ENCODE results near the gene NEUROD2. TPM values are rescaled to one million over a fixed set of nuclear protein-coding genes. Genes with fewer than 3 reads are reported as not detected.
A peak's percentile ranks its signal among the peaks of the same experiment; 100 is the strongest.

The NEUROD2 gene
- total RNA-seq, 2 experiments from 2014 or later, result not detected

DNA sequence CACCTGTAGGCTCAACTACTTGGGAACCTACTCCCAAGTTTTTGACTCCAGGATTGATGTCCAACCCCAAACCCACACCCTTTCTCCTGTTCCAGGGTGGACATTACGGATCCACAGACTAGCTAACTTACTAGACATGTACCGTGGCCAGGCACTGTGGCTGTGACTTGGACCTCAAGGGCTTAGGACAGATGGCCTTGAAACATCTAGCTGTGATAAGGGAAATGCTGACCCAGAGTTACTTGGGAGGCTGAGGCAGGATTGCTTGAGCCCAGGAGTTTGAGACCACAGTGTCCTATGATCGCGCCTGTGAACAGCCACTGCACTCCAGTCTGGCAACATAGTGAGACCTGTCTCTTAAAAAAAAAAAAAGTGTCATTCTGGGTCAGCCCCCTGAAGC lies 33.4 kb upstream of the NEUROD2 start:
- peaks cover 52% of the 10 kb centered on the region for H3K4me1 Mint-ChIP-seq
- no peaks in the 10 kb centered on the region for H3K27me3 Mint-ChIP-seq
- CTCF ChIA-PET, result interaction anchor here (1.1 to 18.0 kb wide), 4 partner anchors 12 to 91 kb away, joined by 3 to 307 read pairs (median 27); partner anchors contain the start of gene PPP1R1B
- H3K27ac Mint-ChIP-seq, result no peak overlapping the region
- DNase-seq, result no peak
- ATAC-seq, result no peak
- H3K4me3 Mint-ChIP-seq, result no peak overlapping the region
- H3K36me3 Mint-ChIP-seq, result peaks cover 3% of the 10 kb centered on the region
- H3K9me3 Mint-ChIP-seq (ENCODE audit: low read depth), result no peaks in the 10 kb centered on the region

GRCh38 chr17:39640591-39641031 lies 32.9 kb upstream of the NEUROD2 start:
- CTCF ChIA-PET, result interaction anchor here (1.1 to 12.9 kb wide), 4 partner anchors 13 to 91 kb away, joined by 3 to 300 read pairs (median 10); partner anchors contain the start of gene PPP1R1B
- peaks cover 54% of the 10 kb centered on the region for H3K4me1 Mint-ChIP-seq
- ATAC-seq (no peak), DNase-seq (no peak)
- H3K36me3 Mint-ChIP-seq, result peaks cover 3% of the 10 kb centered on the region
- H3K9me3 Mint-ChIP-seq (ENCODE audit: low read depth), result no peaks in the 10 kb centered on the region
- no peak overlapping the region for H3K4me3 Mint-ChIP-seq
- no peaks in the 10 kb centered on the region for H3K27me3 Mint-ChIP-seq
- no peak overlapping the region for H3K27ac Mint-ChIP-seq

- no peaks in the 10 kb centered on the region for H3K9me3 Mint-ChIP-seq (ENCODE audit: low read depth)
- H3K36me3 Mint-ChIP-seq, result peaks cover 1% of the 10 kb centered on the region
- CTCF ChIA-PET, result interaction anchor here (1.3 to 12.9 kb wide), 3 partner anchors 14 to 91 kb away, joined by 4 to 300 read pairs (median 17); partner anchors contain the start of gene PPP1R1B
- H3K4me1 Mint-ChIP-seq, result peaks cover 53% of the 10 kb centered on the region
- no peak overlapping the region for H3K4me3 Mint-ChIP-seq
- ATAC-seq (no peak), DNase-seq (no peak)
- H3K27ac Mint-ChIP-seq, result no peak overlapping the region
- no peaks in the 10 kb centered on the region for H3K27me3 Mint-ChIP-seq
These were observed 32.1 kb upstream of the NEUROD2 start for GRCh38 chr17:39639566-39640458.

GRCh38 chr17:39639043-39639442 lies 31.3 kb upstream of the NEUROD2 start:
- H3K27me3 Mint-ChIP-seq, result no peaks in the 10 kb centered on the region
- no peak overlapping the region for H3K27ac Mint-ChIP-seq
- ATAC-seq, result no peak
- H3K4me3 Mint-ChIP-seq, result no peak overlapping the region
- no peaks in the 10 kb centered on the region for H3K9me3 Mint-ChIP-seq (ENCODE audit: low read depth)
- H3K36me3 Mint-ChIP-seq, result peaks cover 1% of the 10 kb centered on the region
- peaks cover 53% of the 10 kb centered on the region for H3K4me1 Mint-ChIP-seq
- CTCF ChIA-PET, result interaction anchor here (1.2 to 12.9 kb wide), 4 partner anchors 15 to 92 kb away, joined by 3 to 300 read pairs (median 10); partner anchors contain the start of genes PNMT and PPP1R1B
- no peak for DNase-seq

- H3K27ac Mint-ChIP-seq, result peak overlapping the region; percentile 6
- CTCF ChIA-PET, result interaction anchor here (1.0 to 12.9 kb wide), 6 partner anchors 13 to 91 kb away, joined by 3 to 300 read pairs (median 5); partner anchors contain the start of genes PNMT and PPP1R1B
- H3K9me3 Mint-ChIP-seq (ENCODE audit: low read depth), result no peaks in the 10 kb centered on the region
- DNase-seq (no peak), ATAC-seq (no peak)
- peaks cover 51% of the 10 kb centered on the region for H3K4me1 Mint-ChIP-seq
- peaks cover 1% of the 10 kb centered on the region for H3K36me3 Mint-ChIP-seq
- peak overlapping the region; percentile 90 for H3K4me3 Mint-ChIP-seq
- no peaks in the 10 kb centered on the region for H3K27me3 Mint-ChIP-seq
These were observed 30.6 kb upstream of the NEUROD2 start for GRCh38 chr17:39638317-39638716.

GRCh38 chr17:39636927-39637736 lies 29.4 kb upstream of the NEUROD2 start, which contains the start of gene STARD3:
Gene STARD3 (plus strand): TSS chr17:39637144. CDS start chr17:39653532, 16,388 bp downstream.
- Mint-ChIP-seq H3K36me3 (peaks cover 1% of the 10 kb centered on the region), H3K9me3 (ENCODE audit: low read depth) (no peaks in the 10 kb centered on the region), H3K27ac (peak within 1 kb of the TSS; percentile 81), H3K4me3 (peak within 1 kb of the TSS; percentile 90), H3K27me3 (no peaks in the 10 kb centered on the region), H3K4me1 (peaks cover 41% of the 10 kb centered on the region)
- CTCF ChIA-PET, result interaction anchor here (1.0 to 12.9 kb wide), 4 partner anchors 17 to 92 kb away, joined by 3 to 300 read pairs (median 6); partner anchors contain the start of genes PGAP3 and PPP1R1B
- ATAC-seq (peak; percentile 91), DNase-seq (peak; percentile 94)

DNA sequence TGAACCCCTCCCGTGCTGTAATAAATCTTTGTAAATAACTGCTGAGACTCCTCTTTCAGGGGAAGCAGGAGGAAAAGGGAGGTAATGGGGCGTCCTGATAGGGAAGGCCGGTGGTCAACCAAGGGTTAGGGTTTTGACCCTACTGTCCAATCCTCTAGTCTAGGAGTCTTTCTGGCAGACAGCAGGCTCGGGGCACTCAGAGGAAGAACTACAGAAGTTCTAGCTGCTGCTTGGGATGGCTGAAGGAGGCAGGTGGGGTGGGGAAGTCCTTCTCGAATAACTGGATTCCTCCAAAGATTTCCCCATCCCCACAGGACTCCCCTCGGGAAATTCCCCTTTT lies 28.8 kb upstream of the NEUROD2 start:
- Mint-ChIP-seq H3K27ac (peak overlapping the region; percentile 81), H3K27me3 (peaks cover 3% of the 10 kb centered on the region), H3K9me3 (ENCODE audit: low read depth) (no peaks in the 10 kb centered on the region), H3K4me1 (peaks cover 40% of the 10 kb centered on the region), H3K4me3 (peak overlapping the region; percentile 90), H3K36me3 (peaks cover 1% of the 10 kb centered on the region)
- DNase-seq (no peak), ATAC-seq (no peak)
- CTCF ChIA-PET, result interaction anchor here (1.7 to 12.9 kb wide), 2 partner anchors 16 to 51 kb away, joined by 4 to 300 read pairs; partner anchors contain the start of genes PGAP3 and PPP1R1B

DNA sequence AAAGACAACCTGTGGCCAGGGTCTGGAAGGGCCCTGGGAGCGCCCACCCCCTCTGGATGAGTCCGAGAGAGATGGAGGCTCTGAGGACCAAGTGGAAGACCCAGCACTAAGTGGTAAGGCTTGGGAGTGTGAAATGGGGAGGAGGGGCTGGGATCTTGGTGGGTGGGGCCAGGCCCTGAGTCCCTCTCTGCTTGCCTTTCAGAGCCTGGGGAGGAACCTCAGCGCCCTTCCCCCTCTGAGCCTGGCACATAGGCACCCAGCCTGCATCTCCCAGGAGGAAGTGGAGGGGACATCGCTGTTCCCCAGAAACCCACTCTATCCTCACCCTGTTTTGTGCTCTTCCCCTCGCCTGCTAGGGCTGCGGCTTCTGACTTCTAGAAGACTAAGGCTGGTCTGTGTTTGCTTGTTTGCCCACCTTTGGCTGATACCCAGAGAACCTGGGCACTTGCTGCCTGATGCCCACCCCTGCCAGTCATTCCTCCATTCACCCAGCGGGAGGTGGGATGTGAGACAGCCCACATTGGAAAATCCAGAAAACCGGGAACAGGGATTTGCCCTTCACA lies 28.0 kb upstream of the NEUROD2 start:
- Mint-ChIP-seq H3K4me1 (peaks cover 44% of the 10 kb centered on the region), H3K27ac (no peak overlapping the region), H3K9me3 (ENCODE audit: low read depth) (no peaks in the 10 kb centered on the region), H3K36me3 (peaks cover 1% of the 10 kb centered on the region), H3K27me3 (peaks cover 8% of the 10 kb centered on the region), H3K4me3 (no peak overlapping the region)
- DNase-seq (no peak), ATAC-seq (no peak)
- CTCF ChIA-PET, result interaction anchor here (1.0 to 17.8 kb wide), 9 partner anchors 14 to 345 kb away, joined by 3 to 307 read pairs (median 4); partner anchors contain the start of genes PPP1R1B and PSMD3

DNA sequence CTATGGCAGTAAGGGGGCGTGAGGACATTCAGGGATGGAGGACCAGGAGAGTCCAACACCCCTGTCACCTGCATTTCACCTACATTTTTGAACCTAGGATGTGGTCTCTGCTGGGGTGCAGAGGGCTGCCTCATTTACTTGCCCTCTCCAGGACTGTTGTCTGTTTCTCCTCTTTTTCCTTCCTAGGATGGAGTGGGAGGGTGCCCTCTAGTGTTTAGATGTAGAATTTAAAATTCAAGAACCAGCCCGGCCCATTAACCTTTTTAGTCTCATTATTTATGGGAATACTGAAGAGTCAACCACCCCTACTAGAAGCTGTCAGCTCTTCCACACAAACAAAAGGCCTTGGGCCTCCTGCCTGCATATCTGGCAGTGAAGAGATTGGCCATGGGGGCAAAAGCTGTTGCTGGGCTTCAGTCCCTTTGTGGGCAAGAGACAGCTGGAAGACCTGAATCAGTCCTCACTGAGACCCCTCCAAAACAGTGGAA lies 26.7 kb upstream of the NEUROD2 start:
- Mint-ChIP-seq H3K4me1 (peaks cover 35% of the 10 kb centered on the region), H3K9me3 (ENCODE audit: low read depth) (no peaks in the 10 kb centered on the region), H3K36me3 (peaks cover 1% of the 10 kb centered on the region), H3K27me3 (peaks cover 14% of the 10 kb centered on the region), H3K4me3 (no peak overlapping the region), H3K27ac (no peak overlapping the region)
- DNase-seq (no peak), ATAC-seq (no peak)
- CTCF ChIA-PET, result interaction anchor here (0.6 to 17.8 kb wide), 12 partner anchors 14 to 119 kb away, joined by 3 to 307 read pairs (median 4); partner anchors contain the start of gene PPP1R1B

- Mint-ChIP-seq H3K4me3 (no peak overlapping the region), H3K27ac (no peak overlapping the region), H3K9me3 (ENCODE audit: low read depth) (no peaks in the 10 kb centered on the region), H3K4me1 (peaks cover 29% of the 10 kb centered on the region), H3K36me3 (peaks cover 1% of the 10 kb centered on the region), H3K27me3 (peaks cover 16% of the 10 kb centered on the region)
- CTCF ChIA-PET, result interaction anchor here (0.6 to 17.8 kb wide), 7 partner anchors 13 to 347 kb away, joined by 3 to 307 read pairs (median 6); partner anchors contain the start of genes MIEN1, PPP1R1B and PSMD3
- ATAC-seq (no peak), DNase-seq (no peak)
These were observed 26.0 kb upstream of the NEUROD2 start for GRCh38 chr17:39633570-39634183.

DNA sequence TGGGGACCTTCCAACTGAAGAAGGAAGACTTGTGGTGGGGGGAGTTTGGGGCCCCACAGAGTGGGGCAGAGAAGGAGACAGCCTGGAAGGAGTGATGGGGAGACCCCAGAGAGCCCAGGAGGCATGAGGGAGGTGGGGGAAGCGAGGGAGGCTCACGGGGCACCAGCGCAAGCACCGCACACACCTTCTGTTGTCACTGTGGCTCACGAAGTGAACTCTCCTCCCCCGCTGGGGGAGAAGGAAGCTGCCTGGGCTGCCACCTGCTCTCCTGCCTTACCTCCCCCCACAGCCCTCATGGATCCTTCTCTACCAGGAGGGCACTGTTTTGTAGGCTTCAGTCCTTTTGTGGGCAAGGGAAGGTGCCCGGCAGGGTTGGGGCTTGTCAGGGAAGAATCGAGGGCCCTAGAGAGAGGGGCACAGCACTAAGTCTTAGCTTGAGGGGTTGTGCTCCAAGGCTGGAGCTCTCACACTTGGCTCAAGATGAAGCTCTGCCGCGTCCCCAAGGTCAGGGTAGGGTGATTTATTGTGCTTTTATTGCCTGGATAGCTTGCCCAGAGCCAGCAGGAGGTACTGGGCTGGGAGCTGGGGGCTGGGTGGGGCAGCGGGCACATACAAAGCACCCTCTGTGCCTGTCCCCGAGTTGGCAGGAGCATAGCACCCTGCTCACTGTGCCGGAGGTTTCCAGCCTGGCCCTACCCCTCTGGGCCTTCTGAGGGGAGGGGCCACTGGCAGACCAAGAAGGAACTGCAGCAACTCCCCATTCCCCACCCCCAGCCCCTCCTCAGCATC lies 24.6 kb upstream of the NEUROD2 start:
- Mint-ChIP-seq H3K4me3 (no peak overlapping the region), H3K4me1 (peaks cover 17% of the 10 kb centered on the region), H3K27ac (no peak overlapping the region), H3K36me3 (no peaks in the 10 kb centered on the region), H3K9me3 (ENCODE audit: low read depth) (no peaks in the 10 kb centered on the region), H3K27me3 (peaks cover 26% of the 10 kb centered on the region)
- ATAC-seq (no peak), DNase-seq (no peak)
- CTCF ChIA-PET, result interaction anchor here (1.4 to 17.8 kb wide), 5 partner anchors 12 to 121 kb away, joined by 4 to 307 read pairs (median 13); partner anchors contain the start of gene PPP1R1B

All from activated CD8-positive, alpha-beta memory T cell treated with anti-CD3 and anti-CD28 coated beads, Interleukin-2, amount 10 ng/mL, durations not matched to agents 7 days and 5 days (primary cell).